Dendritic cell treated with granulocyte-macrophage colony-stimulating factor and Interleukin-4, amounts not matched to agents 40 ng/mL and 50 ng/mL, for 4 days (primary cell): Measurements from ENCODE around the gene GALNT12.

Experiments used
- H3K27ac Mint-ChIP-seq: one replicate; pipeline ENCODE4 v1.8.0; 2022; ENCODE audit warnings: mild to moderate bottlenecking, mixed read lengths
- H3K27me3 Mint-ChIP-seq: one replicate; pipeline ENCODE4 v1.8.0; 2022; ENCODE audit warnings: mild to moderate bottlenecking, mixed read lengths
- H3K36me3 Mint-ChIP-seq: one replicate; pipeline ENCODE4 v1.8.0; 2022; ENCODE audit warnings: low read depth, mixed read lengths
- H3K4me1 Mint-ChIP-seq: one replicate; pipeline ENCODE4 v1.8.0; 2022; ENCODE audit warnings: low read depth, mixed read lengths
- H3K4me3 Mint-ChIP-seq: one replicate; pipeline ENCODE4 v1.8.0; 2022; ENCODE audit warnings: mild to moderate bottlenecking, moderate library complexity, mixed read lengths
- H3K9me3 Mint-ChIP-seq: one replicate; pipeline ENCODE4 v1.8.0; 2022; ENCODE audit warnings: mixed read lengths
- intact Hi-C: fragments of 100-400 bp; cut with micrococcal nuclease; formaldehyde crosslinking; loops from one replicate; pipeline ENCODE4 v1.15.0; 2022

GALNT12 gene

GRCh38 chr9:98801969-98802371, 5.5 kb upstream of the GALNT12 start:
- no peak overlapping the region for H3K27ac Mint-ChIP-seq
- H3K9me3 Mint-ChIP-seq, result peaks cover 12% of the 10 kb centered on the region
- peaks cover 56% of the 10 kb centered on the region for H3K27me3 Mint-ChIP-seq
- intact Hi-C loops, result no loop called here
- peaks cover 23% of the 10 kb centered on the region for H3K4me1 Mint-ChIP-seq
- H3K4me3 Mint-ChIP-seq, result no peak overlapping the region
- H3K36me3 Mint-ChIP-seq, result no peaks in the 10 kb centered on the region

GRCh38 chr9:98804083-98804482, 3.4 kb upstream of the GALNT12 start:
- Mint-ChIP-seq H3K9me3 (no peaks in the 10 kb centered on the region), H3K36me3 (no peaks in the 10 kb centered on the region), H3K4me1 (peaks cover 35% of the 10 kb centered on the region), H3K27ac (no peak overlapping the region), H3K4me3 (no peak overlapping the region), H3K27me3 (peaks cover 55% of the 10 kb centered on the region)
- intact Hi-C loops, result no loop called here

- peaks cover 43% of the 10 kb centered on the region for H3K4me1 Mint-ChIP-seq
- intact Hi-C loops, result no loop called here
- peaks cover 61% of the 10 kb centered on the region for H3K27me3 Mint-ChIP-seq
- no peak overlapping the region for H3K27ac Mint-ChIP-seq
- no peaks in the 10 kb centered on the region for H3K9me3 Mint-ChIP-seq
- no peak overlapping the region for H3K4me3 Mint-ChIP-seq
- H3K36me3 Mint-ChIP-seq, result no peaks in the 10 kb centered on the region
Observed at GRCh38 chr9:98805506-98806272, 1.8 kb upstream of the GALNT12 start.

- Mint-ChIP-seq H3K36me3 (no peaks in the 10 kb centered on the region), H3K27me3 (peaks cover 58% of the 10 kb centered on the region), H3K9me3 (no peaks in the 10 kb centered on the region), H3K4me1 (peaks cover 51% of the 10 kb centered on the region), H3K27ac (no peak overlapping the region), H3K4me3 (no peak overlapping the region)
- intact Hi-C loops, result no loop called here
Observed at GRCh38 chr9:98806394-98807035, 955 bp upstream of the GALNT12 start.

GRCh38 chr9:98807814-98808195, 335 bp downstream of the GALNT12 start:
- Mint-ChIP-seq H3K4me3 (peak overlapping the region; percentile 72), H3K27ac (no peak overlapping the region), H3K9me3 (no peaks in the 10 kb centered on the region), H3K27me3 (peaks cover 51% of the 10 kb centered on the region), H3K36me3 (no peaks in the 10 kb centered on the region), H3K4me1 (peaks cover 52% of the 10 kb centered on the region)
- intact Hi-C loops, result no loop called here

- intact Hi-C loops, result no loop called here
- H3K27me3 Mint-ChIP-seq, result peaks cover 50% of the 10 kb centered on the region
- H3K27ac Mint-ChIP-seq, result no peak overlapping the region
Observed at GRCh38 chr9:98808411-98808815, 943 bp downstream of the GALNT12 start.

GRCh38 chr9:98808875-98809274, 1.4 kb downstream of the GALNT12 start:
- Mint-ChIP-seq H3K4me3 (peak overlapping the region; percentile 72), H3K27me3 (peaks cover 49% of the 10 kb centered on the region), H3K36me3 (no peaks in the 10 kb centered on the region), H3K27ac (no peak overlapping the region), H3K4me1 (peaks cover 52% of the 10 kb centered on the region), H3K9me3 (no peaks in the 10 kb centered on the region)
- intact Hi-C loops, result no loop called here

More at GRCh38 chr9:98808411-98808815, 943 bp downstream of the GALNT12 start:
- peak overlapping the region; percentile 72 for H3K4me3 Mint-ChIP-seq
- H3K4me1 Mint-ChIP-seq, result peaks cover 52% of the 10 kb centered on the region
- no peaks in the 10 kb centered on the region for H3K9me3 Mint-ChIP-seq
- H3K36me3 Mint-ChIP-seq, result no peaks in the 10 kb centered on the region

- H3K4me3 Mint-ChIP-seq, result no peak overlapping the region
Observed at GRCh38 chr9:98809311-98810101, 2.0 kb downstream of the GALNT12 start.

GRCh38 chr9:98810102-98810842, 2.8 kb downstream of the GALNT12 start:
- intact Hi-C loops, result no loop called here
- Mint-ChIP-seq H3K4me3 (no peak overlapping the region), H3K36me3 (no peaks in the 10 kb centered on the region), H3K4me1 (peaks cover 51% of the 10 kb centered on the region), H3K27ac (no peak overlapping the region), H3K27me3 (peaks cover 44% of the 10 kb centered on the region), H3K9me3 (no peaks in the 10 kb centered on the region)

More at GRCh38 chr9:98809311-98810101, 2.0 kb downstream of the GALNT12 start:
- Mint-ChIP-seq H3K9me3 (no peaks in the 10 kb centered on the region), H3K36me3 (no peaks in the 10 kb centered on the region), H3K4me1 (peaks cover 52% of the 10 kb centered on the region), H3K27ac (no peak overlapping the region), H3K27me3 (peaks cover 49% of the 10 kb centered on the region)
- intact Hi-C loops, result no loop called here

GRCh38 chr9:98811051-98811650, 3.7 kb downstream of the GALNT12 start:
- no peaks in the 10 kb centered on the region for H3K36me3 Mint-ChIP-seq
- no peaks in the 10 kb centered on the region for H3K9me3 Mint-ChIP-seq
- H3K4me1 Mint-ChIP-seq, result peaks cover 42% of the 10 kb centered on the region
- intact Hi-C loops, result no loop called here
- no peak overlapping the region for H3K4me3 Mint-ChIP-seq
- peaks cover 35% of the 10 kb centered on the region for H3K27me3 Mint-ChIP-seq
- H3K27ac Mint-ChIP-seq, result no peak overlapping the region

- Mint-ChIP-seq H3K4me3 (no peak overlapping the region), H3K27me3 (peaks cover 3% of the 10 kb centered on the region), H3K27ac (no peak overlapping the region), H3K36me3 (no peaks in the 10 kb centered on the region), H3K9me3 (no peaks in the 10 kb centered on the region), H3K4me1 (peaks cover 9% of the 10 kb centered on the region)
- intact Hi-C loops, result no loop called here
Observed at GRCh38 chr9:98815391-98815951, 8.0 kb downstream of the GALNT12 start.

- peaks cover 3% of the 10 kb centered on the region for H3K27me3 Mint-ChIP-seq
- no peaks in the 10 kb centered on the region for H3K36me3 Mint-ChIP-seq
- intact Hi-C loops, result no loop called here
- H3K27ac Mint-ChIP-seq, result no peak overlapping the region
- peaks cover 16% of the 10 kb centered on the region for H3K4me1 Mint-ChIP-seq
- no peak overlapping the region for H3K4me3 Mint-ChIP-seq
- H3K9me3 Mint-ChIP-seq, result no peaks in the 10 kb centered on the region
Observed at GRCh38 chr9:98818764-98819163, 11.3 kb downstream of the GALNT12 start.

GRCh38 chr9:98819231-98819630, 11.8 kb downstream of the GALNT12 start:
- H3K27ac Mint-ChIP-seq, result no peak overlapping the region
- H3K9me3 Mint-ChIP-seq, result peaks cover 4% of the 10 kb centered on the region
- H3K4me3 Mint-ChIP-seq, result no peak overlapping the region
- no peaks in the 10 kb centered on the region for H3K36me3 Mint-ChIP-seq
- H3K4me1 Mint-ChIP-seq, result peaks cover 20% of the 10 kb centered on the region
- peaks cover 3% of the 10 kb centered on the region for H3K27me3 Mint-ChIP-seq
- intact Hi-C loops, result no loop called here
